Measurements from ENCODE around the gene P3H2.

P3H2 gene

DNA sequence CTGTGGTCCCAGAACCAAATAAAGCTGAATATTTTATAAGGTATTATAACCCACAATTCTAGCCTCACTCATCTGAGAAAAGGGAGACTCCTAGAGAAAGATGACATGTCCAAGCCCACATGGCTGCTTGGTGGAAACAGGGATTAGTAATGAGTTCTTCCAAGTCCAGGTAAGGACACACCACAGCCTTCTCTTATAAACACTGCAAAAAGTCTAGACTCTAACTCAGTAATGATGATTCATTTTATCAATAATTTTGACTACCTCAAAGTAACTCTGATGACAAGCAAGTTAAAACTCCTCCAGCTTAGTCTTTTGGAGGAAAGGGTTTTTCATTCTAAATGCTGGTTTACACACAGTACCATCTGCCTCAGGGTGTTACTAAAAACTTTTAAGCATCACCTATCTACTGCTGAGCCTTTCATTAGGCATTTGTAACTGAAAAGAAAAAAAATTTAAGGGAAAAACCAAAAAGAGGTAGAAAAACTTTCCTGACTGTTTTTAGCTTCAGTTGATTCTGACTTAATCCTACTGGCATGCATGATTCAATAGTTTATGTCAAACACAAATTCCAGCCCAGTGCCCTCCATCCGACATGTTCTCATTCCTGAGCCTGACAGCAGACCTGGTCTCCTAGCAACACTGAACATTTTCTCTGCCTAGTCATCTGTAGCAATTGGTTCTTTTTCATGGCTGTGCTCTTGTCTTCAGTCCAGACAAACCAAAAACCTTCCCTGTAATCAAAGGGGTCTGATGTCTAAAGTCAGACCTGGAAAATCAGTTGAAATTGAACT, 43.9 kb downstream of the P3H2 start:
- TF ChIP-seq, protein P1, sequence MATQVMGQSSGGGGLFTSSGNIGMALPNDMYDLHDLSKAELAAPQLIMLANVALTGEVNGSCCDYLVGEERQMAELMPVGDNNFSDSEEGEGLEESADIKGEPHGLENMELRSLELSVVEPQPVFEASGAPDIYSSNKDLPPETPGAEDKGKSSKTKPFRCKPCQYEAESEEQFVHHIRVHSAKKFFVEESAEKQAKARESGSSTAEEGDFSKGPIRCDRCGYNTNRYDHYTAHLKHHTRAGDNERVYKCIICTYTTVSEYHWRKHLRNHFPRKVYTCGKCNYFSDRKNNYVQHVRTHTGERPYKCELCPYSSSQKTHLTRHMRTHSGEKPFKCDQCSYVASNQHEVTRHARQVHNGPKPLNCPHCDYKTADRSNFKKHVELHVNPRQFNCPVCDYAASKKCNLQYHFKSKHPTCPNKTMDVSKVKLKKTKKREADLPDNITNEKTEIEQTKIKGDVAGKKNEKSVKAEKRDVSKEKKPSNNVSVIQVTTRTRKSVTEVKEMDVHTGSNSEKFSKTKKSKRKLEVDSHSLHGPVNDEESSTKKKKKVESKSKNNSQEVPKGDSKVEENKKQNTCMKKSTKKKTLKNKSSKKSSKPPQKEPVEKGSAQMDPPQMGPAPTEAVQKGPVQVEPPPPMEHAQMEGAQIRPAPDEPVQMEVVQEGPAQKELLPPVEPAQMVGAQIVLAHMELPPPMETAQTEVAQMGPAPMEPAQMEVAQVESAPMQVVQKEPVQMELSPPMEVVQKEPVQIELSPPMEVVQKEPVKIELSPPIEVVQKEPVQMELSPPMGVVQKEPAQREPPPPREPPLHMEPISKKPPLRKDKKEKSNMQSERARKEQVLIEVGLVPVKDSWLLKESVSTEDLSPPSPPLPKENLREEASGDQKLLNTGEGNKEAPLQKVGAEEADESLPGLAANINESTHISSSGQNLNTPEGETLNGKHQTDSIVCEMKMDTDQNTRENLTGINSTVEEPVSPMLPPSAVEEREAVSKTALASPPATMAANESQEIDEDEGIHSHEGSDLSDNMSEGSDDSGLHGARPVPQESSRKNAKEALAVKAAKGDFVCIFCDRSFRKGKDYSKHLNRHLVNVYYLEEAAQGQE (IDR thresholded peaks at IDR 0.05; ENCODE audit: insufficient read depth in 1 of 2, low read depth in 2 of 2, low read length in 2 of 2) = no peak
- no peak for TF ChIP-seq SIN3A (IDR thresholded peaks at IDR 0.05; ENCODE audit: borderline replicate concordance, insufficient read depth, low read length)

DNA sequence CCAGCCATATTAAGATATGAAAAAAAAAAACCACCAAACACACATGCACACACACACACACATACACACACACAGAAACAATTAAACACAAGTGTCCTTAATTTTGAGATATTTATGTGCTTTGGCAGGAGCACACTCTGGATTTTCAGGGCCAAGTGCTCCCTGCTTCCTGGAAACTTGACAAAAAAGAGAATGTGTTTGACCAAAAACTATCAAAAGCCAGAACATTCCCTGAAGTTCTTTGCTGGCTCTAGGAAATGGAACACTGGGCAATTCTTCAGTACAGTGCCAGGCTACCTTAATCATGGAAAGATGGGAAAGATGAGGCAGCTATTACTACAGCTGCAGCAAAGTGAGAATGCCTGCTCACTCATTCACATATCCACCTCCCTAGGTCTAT, 44.6 kb downstream of the P3H2 start:
- no peak for TF ChIP-seq SIN3A (IDR thresholded peaks at IDR 0.05; ENCODE audit: borderline replicate concordance, insufficient read depth, low read length)

DNA sequence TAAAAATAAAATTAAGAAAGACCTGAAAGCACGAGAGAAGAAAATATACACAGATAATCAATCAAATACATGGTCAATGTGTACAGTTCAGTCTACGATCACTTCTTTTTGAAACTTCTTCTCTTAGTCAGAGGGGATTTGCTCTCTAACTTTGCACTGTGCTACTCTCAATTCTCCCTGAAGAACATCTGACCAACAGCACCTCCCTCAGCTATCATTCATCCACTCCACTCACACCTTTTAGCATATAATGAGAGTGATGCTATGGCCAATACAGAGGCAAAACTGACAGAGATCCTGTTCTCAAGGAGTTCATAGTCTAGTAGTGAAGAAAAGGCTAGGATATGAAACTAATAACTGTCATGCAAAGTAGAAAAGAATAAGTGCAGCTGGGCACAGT, 45.9 kb downstream of the P3H2 start:
- TF ChIP-seq TAF1 (IDR thresholded peaks at IDR 0.05; ENCODE audit: borderline replicate concordance, insufficient read depth, low read length) (no peak), FOXP2 (optimal IDR thresholded peaks at IDR 0.05; ENCODE audit: borderline replicate concordance, extremely low read depth, extremely low read length, insufficient read depth) (no peak), SIN3A (IDR thresholded peaks at IDR 0.05; ENCODE audit: borderline replicate concordance, insufficient read depth, low read length) (no peak), POLR2AphosphoS5 (IDR thresholded peaks at IDR 0.05; ENCODE audit: low read depth, low read length) (no peak)
- TF ChIP-seq, protein P1 (IDR thresholded peaks at IDR 0.05; ENCODE audit: insufficient read depth in 1 of 2, low read depth in 2 of 2, low read length in 2 of 2) = no peak

DNA sequence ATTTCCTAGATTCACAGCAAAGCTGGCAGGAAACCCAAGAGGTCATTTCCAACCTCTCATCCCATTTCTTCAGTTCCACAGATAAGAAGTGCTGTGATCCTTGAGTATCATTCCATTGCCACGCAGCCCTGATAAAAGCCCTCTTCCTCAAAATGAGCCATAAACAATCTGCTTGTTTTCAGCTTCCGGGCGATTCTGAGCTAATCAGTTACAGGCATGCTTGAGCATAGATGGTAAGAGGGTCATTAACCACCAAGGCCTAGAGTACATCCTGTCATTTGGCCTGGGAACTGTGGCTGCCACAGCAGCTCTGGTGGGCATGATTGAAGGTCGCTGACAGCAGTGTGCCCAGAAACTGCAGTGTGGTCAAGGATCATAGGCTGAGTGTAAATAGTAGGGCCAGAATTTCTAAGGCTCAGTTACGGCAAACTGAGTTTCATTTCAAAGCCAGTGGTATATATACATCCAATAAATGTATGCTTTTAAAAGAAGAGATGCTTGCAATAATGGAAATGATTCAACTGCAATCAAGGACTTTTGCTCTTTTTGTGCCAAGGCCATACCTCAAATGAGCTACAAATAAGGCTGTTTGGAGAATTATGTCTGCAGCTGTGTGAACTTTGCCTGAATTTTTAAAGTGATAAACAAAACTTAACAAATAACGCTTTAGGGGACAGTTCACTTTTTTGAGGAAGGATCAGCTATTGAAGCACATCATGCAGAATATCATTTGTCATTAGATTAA, 47.3 kb downstream of the P3H2 start:
- no peak for TF ChIP-seq POLR2AphosphoS5 (IDR thresholded peaks at IDR 0.05; ENCODE audit: low read depth, low read length)
- peak; percentile 14 for TF ChIP-seq FOXP2 (optimal IDR thresholded peaks at IDR 0.05; ENCODE audit: borderline replicate concordance, extremely low read depth, extremely low read length, insufficient read depth)
- no peak for TF ChIP-seq SIN3A (IDR thresholded peaks at IDR 0.05; ENCODE audit: borderline replicate concordance, insufficient read depth, low read length)
- TF ChIP-seq, protein P1 (IDR thresholded peaks at IDR 0.05; ENCODE audit: insufficient read depth in 1 of 2, low read depth in 2 of 2, low read length in 2 of 2) = no peak
- TF ChIP-seq TAF1 (IDR thresholded peaks at IDR 0.05; ENCODE audit: borderline replicate concordance, insufficient read depth, low read length) = no peak

DNA sequence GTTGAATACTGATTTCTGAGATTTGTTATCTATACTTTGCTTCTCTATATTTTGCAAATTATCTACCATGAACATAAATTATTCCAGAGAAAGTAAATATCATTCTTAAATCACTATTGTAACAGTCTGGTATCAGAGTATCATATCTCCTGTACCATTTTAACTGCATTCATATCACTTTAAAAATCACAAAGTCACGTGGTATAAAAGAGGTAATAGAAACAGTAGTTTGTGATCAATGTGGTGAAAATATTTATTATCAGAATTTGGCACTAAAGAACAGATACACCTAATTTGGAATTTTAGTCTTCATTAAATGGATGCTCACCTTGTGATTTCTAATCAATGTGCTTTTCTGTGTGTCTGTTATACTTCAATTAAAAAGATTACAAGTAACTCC, 47.8 kb downstream of the P3H2 start:
- TF ChIP-seq, protein P1 (IDR thresholded peaks at IDR 0.05; ENCODE audit: insufficient read depth in 1 of 2, low read depth in 2 of 2, low read length in 2 of 2) = no peak

Measured in PFSK-1 (cell line).